H1 (cell line): Measurements from ENCODE around the gene XYLB. TPM values are rescaled to one million over a fixed set of nuclear protein-coding genes. Genes with fewer than 3 reads are reported as not detected.

ENCODE experiments used
- BACH1 ChIP-seq: IDR thresholded peaks from 2 replicates; pipeline ENCODE4 v1.6.1; 2012; ENCODE audit warnings: low read length, improper control_type of control experiment
- BCL11A ChIP-seq, 2 experiments: IDR thresholded peaks; one replicate each; pipeline ENCODE4 v1.6.1; 2011; ENCODE audit warnings: low read depth in 2 of 2, low read length in 2 of 2, mild to moderate bottlenecking in 2 of 2
- CBX8 ChIP-seq: fragments of 300-800, 300-1000 bp; sonication (generic); IDR thresholded peaks from 2 replicates; pipeline ENCODE4 v1.7.1; 2016; ENCODE audit warnings: low read depth, low read length, borderline replicate concordance
- RFX5 ChIP-seq: IDR thresholded peaks from 2 replicates; pipeline ENCODE4 v1.6.1; 2011; ENCODE audit warnings: low read depth, low read length, improper control_type of control experiment, borderline replicate concordance
- SAP30 ChIP-seq: fragments of 300-600 bp; sonication (generic); IDR thresholded peaks from 2 replicates; pipeline ENCODE4 v1.7.1; 2012; ENCODE audit warnings: low read length, moderate library complexity, mild to moderate bottlenecking, inconsistent platforms; ENCODE audit not compliant: insufficient read depth, insufficient replicate concordance
- SIRT6 ChIP-seq: IDR thresholded peaks from one replicate; pipeline ENCODE4 v1.7.1; 2012; ENCODE audit warnings: low read length, inconsistent platforms
- polyA plus RNA-seq, 7 experiments: library from polyadenylated mRNA; depleted of rRNA in 3 of 7; stranded (reverse) in 5 of 7; unstranded in 2 of 7; fragments of >200 nt in 5 of 7; fragments of 200-250 nt in 2 of 7; gene quantifications; 1 replicate in 5 of 7; 2 replicates in 1 of 7; 4 replicates in 1 of 7; pipeline versions ENCODE4 v1.2.1 to v1.2.3, GENCODE V29; 2011 to 2013; ENCODE audit warnings: missing spikeins in 2 of 7, mixed read lengths in 2 of 7
- total RNA-seq: library from RNA; stranded (reverse); fragmentation: NEBNext Ultra II Directional; extraction: Animal tissue kit (Norgen Biotek cat#: 25700); gene quantifications from 2 replicates; pipeline ENCODE4 v1.2.1, GENCODE V29; 2021
- TF ChIP-seq, protein P1 (sequence below): IDR thresholded peaks from 2 replicates; pipeline ENCODE4 v1.6.1; 2011; ENCODE audit warnings: low read depth, mild to moderate bottlenecking, low read length; ENCODE audit not compliant: insufficient read depth
- TF ChIP-seq, protein P2 (sequence below): IDR thresholded peaks from 2 replicates; pipeline ENCODE4 v1.6.1; 2011; ENCODE audit warnings: low read length, improper control_type of control experiment

XYLB gene
- total and polyA plus RNA-seq, 2 of the 8 experiments (the other 6 are each of a cell fraction or from before 2014, with no cell fraction given) = 1.7 to 5.5 TPM

DNA sequence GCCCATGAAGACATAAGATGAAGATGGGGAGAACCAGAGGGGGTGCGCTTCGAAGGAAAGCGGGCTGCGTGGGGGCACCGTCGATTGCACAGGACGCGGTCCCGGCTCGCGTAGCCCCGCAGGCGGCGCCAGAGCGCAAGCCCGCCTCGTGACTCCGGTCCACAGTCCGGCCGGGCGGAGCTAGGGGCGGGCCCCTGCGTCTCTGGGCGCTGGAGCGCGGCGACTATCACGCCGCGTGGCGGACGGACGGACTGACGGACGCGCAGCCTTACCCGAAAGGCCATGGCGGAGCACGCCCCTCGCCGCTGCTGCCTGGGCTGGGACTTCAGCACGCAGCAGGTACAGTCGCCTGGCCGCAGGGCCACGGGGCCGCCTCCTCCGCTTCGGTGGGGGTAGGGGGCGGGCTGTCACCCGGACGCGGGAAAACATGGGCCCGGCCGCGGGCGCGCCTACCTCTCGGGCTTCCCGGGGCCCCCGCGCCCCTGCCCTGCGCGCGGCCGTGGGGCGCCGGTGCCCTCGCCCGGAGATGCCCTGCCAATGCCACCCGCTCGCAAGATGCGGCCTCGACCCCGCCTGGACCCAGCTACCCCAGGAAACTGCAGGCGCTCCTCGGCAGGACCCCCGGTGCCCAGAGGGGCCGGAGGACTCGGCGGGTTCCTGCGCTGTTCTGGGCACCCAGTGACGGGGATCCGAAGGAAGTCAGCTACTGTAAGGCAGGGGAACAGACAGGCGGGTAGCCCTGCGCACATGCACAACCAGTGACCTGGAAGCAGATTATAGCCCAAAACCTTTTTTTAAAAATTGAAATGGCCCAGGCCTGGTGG is at the start of gene XYLB (continued):
- TF ChIP-seq SAP30 = no peak
- TF ChIP-seq BCL11A (IDR thresholded peaks at IDR 0.05; ENCODE audit: low read depth in 2 of 2, low read length in 2 of 2) = no peak
- TF ChIP-seq, protein P1, sequence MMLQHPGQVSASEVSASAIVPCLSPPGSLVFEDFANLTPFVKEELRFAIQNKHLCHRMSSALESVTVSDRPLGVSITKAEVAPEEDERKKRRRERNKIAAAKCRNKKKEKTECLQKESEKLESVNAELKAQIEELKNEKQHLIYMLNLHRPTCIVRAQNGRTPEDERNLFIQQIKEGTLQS = no peak
- peak; percentile 86 for TF ChIP-seq BACH1
- no peak for TF ChIP-seq RFX5
- TF ChIP-seq, protein P2, sequence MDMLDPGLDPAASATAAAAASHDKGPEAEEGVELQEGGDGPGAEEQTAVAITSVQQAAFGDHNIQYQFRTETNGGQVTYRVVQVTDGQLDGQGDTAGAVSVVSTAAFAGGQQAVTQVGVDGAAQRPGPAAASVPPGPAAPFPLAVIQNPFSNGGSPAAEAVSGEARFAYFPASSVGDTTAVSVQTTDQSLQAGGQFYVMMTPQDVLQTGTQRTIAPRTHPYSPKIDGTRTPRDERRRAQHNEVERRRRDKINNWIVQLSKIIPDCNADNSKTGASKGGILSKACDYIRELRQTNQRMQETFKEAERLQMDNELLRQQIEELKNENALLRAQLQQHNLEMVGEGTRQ = peak; percentile 57
- no peak for TF ChIP-seq CBX8
- no peak for TF ChIP-seq SIRT6
